ENCODE measurements around the gene MCF2L2.

DNA sequence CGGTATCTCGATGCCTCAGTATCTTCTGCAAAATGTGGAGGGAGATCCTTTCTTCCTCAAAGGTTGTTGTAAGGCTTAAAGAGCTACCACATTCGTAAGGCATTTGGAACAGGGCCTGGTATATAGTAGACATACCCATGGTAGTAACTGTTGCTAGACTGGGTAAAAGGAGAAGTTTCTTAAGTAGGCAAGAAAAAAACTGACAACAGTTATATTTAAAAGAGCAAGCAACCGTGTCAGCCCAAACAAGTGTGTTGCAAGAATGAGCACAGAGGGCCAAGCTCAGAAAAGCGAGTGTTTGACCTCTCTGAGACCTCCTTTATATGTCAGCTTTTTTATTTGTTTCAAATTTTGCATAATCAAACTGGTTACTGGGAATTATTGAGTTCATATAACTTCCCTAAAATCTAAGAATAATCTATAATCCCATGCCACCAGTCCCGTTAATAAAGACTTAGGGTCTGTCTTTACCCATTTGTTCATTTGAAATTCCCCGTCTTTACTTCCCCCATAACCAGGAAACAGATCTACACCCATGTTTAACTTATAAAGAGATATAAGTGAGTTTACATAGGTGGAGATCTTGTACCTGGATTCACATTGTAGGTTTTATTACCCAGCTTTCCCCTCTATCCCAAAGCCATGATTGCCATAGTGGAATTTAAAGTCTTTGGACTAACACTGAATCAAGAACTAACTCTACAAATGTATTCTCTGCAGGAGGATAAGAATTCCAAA is 168.1 kb downstream of the MCF2L2 start:
- TF ChIP-seq, protein P1, sequence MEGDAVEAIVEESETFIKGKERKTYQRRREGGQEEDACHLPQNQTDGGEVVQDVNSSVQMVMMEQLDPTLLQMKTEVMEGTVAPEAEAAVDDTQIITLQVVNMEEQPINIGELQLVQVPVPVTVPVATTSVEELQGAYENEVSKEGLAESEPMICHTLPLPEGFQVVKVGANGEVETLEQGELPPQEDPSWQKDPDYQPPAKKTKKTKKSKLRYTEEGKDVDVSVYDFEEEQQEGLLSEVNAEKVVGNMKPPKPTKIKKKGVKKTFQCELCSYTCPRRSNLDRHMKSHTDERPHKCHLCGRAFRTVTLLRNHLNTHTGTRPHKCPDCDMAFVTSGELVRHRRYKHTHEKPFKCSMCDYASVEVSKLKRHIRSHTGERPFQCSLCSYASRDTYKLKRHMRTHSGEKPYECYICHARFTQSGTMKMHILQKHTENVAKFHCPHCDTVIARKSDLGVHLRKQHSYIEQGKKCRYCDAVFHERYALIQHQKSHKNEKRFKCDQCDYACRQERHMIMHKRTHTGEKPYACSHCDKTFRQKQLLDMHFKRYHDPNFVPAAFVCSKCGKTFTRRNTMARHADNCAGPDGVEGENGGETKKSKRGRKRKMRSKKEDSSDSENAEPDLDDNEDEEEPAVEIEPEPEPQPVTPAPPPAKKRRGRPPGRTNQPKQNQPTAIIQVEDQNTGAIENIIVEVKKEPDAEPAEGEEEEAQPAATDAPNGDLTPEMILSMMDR (IDR thresholded peaks at IDR 0.05) = no peak
- TF ChIP-seq EZH2 (IDR thresholded peaks at IDR 0.05; ENCODE audit: borderline replicate concordance, insufficient read depth, low read depth, low read length, poor library complexity, severe bottlenecking) = no peak

Measured in B cell (primary cell).